Sciatic nerve (tissue), 2 donors: ENCODE results near the gene KLHL3. TPM values are rescaled to one million over a fixed set of nuclear protein-coding genes. Genes with fewer than 3 reads are reported as not detected.
A peak's percentile ranks its signal among the peaks of the same experiment; 100 is the strongest.

Experiments used
- ATAC-seq: fragments of 200-7000 bp; cut with Tn5 transposase; one replicate; pipeline ENCODE4 v1.9.1; 2020; ENCODE audit warnings: mild to moderate bottlenecking, moderate library complexity
- DNase-seq: peaks from one replicate; pipeline ENCODE4 v3.0.0-alpha.2; 2020; ENCODE audit warnings: low spot score
- intact Hi-C: fragments of 100-400 bp; cut with DNase I; formaldehyde crosslinking; loops from one replicate; pipeline ENCODE4 v1.14.2; 2022
- total RNA-seq: library from RNA; stranded (reverse); fragmentation: NEBNext Ultra II Directional; extraction: Animal tissue kit (Norgen Biotek cat#: 25700); gene quantifications from one replicate; pipeline ENCODE4 v1.2.1, GENCODE V29; 2021
- donor health status: DM: no; HTN: no; CAD: no.
- donor health status: DM: no; HTN: no; CAD: no.

The KLHL3 gene
- total RNA-seq, 1 donor from 2014 or later, result 32.8 TPM

DNA sequence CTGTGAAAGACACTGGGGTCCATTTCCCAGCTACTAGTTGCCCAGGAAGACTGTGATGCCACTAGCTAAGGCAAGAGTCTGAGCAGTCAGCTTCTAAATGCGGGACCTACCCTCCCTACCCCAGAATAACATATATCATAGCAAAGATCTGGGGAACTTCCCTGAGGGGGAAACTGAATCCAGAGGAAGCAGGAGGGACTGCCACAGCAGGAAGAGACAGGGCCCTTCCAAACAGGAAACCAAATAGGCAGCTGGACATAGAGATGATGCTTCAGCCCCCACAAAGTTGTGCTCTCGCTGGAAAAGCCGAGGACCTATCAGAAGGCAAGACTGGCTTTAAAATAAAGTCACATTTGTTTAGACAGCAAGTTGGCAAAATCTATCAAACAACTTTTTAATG, 51.1 kb downstream of the KLHL3 start:
- no peak for DNase-seq
- ATAC-seq, result no peak
- intact Hi-C loops, result no loop called here

DNA sequence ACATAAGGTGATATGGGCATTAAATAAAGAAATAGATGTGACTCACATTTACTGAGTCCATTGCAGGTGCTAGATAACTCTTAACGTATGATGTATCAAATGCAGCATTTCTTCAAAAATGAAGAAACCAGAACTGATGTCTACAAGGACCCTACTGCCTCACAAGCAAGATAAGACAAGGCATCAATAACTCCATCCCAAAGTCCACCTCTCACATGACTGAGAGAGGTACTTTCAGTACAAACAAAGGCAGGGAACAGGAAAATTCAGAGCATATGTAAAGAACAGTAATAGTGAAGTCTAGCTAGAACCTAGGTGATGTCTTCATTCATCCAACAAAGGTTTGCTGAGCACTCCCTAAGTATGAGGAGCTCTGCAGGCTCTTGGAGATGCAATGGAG, 54.7 kb downstream of the KLHL3 start:
- ATAC-seq, result no peak
- intact Hi-C loops, result no loop called here
- no peak for DNase-seq

DNA sequence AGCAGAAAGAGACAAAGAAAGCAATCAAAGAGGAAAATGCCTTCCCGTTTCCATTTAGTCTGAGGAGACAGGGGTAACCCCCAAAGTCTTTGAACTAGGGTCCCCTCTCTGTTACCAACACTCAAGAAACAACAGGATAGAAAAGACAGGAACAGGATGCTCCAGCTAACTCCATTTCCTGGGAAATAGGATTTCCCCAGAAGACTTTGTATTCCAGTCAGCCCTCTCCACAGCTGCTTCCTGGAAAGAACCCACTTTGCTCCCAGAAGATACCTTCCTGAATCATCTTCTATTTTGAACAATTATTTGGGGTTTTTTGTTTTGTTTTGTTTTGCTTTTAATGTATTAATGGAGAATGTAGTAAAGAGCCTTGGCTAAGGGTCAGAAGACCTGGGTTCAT, 56.0 kb downstream of the KLHL3 start:
- DNase-seq, result no peak
- intact Hi-C loops, result no loop called here
- no peak for ATAC-seq

DNA sequence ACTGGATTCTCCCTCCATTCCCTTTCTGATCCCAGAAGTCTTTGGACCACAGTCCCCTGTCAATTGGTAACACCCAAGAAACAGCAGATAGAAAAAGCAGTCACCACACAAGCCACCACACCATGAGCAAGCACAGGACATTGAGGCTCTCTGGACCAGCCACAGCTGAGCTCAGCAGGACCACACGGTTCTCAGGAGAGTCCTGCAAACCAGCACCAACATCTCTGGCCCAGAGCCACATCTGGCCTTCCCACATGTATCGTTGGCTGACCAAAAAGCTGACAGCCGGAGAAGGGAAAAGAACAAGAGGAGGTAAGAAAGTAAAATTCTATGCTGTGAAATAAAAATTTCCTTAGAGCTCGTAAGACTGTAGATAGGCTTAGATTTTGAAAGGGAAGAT, 56.7 kb downstream of the KLHL3 start:
- intact Hi-C loops, result no loop called here
- DNase-seq (no peak), ATAC-seq (no peak)

DNA sequence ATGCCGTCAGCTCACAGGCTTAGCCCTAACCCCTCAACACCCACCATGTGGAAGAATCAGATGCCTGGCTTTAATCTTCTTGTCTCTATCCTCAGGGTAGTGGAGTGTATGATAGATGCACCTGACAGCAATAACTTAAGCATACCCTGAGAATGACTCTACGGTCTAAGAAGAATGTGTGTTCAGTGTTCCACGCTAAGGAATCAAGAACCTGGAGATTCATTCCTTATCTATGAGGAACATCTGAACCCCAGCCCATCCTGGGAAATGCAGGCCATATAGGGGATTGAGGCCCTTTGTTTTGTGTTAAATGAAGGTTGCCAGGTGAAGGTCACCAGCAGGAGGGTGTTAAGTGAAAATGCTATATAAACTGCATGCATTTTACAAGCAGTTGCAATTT, 63.0 kb downstream of the KLHL3 start:
- DNase-seq, result no peak
- intact Hi-C loops, result no loop called here
- ATAC-seq, result no peak

DNA sequence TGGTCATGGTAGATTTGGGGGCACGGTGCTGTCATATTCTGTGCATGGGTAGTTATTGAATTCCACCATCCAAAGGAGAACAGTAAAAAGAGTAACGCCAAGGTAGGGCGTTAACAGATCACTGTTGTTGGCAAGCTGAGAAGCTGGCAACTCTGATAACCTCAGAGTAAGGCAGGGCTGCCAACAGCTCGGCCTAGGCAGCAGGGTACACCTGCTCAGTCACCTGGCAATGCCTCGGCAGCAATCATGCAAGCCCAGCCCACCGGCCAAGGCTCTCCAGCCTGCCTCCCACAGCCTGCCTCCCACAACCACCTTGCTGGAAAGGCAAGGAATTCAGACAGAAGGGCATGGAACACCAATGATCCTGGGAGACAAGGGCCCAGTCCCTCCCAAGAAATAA, 63.9 kb downstream of the KLHL3 start:
- DNase-seq (no peak), ATAC-seq (no peak)
- intact Hi-C loops, result no loop called here

DNA sequence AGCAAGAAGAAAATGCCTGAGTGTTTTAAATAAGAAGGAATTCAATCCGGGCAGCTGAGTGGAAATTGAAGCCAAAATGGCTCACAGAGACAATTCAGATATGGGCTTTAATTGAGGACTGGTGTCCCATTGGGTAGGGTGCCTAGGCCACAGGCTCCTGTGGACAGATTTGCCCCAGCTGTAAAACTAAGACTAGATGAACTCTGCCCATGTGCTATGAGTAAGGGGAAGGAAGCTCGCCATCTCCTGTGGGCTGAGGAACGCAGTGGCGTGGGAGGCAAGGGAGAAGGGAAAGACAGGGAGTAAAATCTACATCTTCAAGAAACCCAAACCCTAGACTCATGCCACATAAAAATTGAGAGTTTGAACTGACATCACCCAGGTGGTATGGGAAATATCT, 66.1 kb downstream of the KLHL3 start:
- ATAC-seq (no peak), DNase-seq (no peak)
- intact Hi-C loops, result no loop called here

DNA sequence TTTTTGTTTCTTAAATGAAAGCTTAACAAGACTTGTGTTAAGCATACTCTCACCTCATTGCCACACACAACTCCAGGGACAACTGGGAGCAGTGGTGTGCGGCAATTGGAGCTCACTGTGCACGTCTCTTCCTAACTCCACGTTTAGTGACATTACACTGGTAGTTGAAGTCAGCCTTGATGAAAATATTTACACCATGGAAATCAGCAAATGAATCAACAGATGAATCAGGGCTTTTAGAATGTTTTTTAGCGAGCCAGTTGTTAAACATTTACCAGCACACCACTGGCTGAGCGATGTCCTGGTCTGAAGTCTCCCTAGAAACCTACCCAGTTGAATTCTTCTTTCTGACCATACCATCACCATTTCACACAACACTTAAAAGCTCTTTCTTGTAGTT, 67.3 kb downstream of the KLHL3 start:
- intact Hi-C loops, result no loop called here
- DNase-seq (no peak), ATAC-seq (no peak)

DNA sequence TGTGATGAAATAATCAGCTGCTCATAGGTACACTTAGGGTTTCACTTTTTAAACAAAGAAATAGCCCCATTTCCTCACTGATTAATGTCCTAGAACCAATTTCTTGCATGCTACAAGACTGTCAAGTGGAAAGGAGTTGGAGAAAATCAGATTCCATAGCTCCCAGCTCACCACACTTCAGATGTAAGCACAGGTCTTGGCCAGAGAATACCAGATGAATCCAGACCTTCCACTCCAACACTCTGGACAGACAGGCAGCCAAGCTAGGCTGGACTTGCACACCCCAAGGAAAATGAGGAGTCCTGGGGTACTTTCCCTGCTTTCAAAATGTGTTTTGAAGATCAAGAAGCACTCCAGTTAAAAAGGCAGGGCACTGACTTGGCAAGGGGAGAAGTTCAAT, 68.5 kb downstream of the KLHL3 start:
- no peak for DNase-seq
- intact Hi-C loops, result no loop called here
- peak; percentile 22 for ATAC-seq

DNA sequence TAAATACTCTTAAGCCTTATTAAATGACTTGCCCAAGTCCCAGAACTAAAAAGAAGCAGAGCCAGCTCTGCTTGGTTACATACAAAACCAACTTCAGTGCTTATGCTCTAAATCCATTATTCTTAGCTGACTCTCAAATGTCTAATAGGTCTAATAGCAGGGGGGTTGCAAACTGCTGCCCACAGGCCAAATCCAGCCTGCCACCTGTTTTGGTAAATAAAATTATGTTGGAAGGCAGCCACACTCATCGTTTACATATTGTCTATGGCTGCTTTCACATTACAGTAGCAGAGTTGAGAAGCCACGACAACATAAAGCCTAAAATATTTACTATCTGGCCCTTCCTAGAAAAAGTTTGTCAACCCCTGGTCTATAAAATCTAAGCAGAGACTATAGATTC, 69.0 kb downstream of the KLHL3 start:
- intact Hi-C loops, result no loop called here
- DNase-seq (no peak), ATAC-seq (peak; percentile 20)

DNA sequence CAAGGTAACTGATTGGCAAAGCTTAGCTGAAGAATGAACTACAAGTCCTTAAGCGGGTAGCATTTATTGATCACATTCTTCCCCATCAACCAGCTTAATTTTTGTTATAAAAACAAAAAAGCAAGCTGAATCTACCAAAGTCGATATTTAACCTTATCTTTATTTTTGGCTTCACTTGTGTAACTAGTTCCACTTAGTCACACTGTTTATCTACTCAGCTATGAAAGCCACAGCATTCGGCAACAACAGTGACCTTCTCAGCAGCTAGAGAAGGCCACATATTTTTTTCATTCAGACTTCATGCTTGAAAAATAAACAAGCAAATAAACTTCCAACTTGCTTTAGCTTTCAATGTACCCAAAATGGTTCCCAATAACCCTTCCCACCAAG, 69.4 kb downstream of the KLHL3 start:
- DNase-seq (no peak), ATAC-seq (peak; percentile 55)
- intact Hi-C loops, result no loop called here

DNA sequence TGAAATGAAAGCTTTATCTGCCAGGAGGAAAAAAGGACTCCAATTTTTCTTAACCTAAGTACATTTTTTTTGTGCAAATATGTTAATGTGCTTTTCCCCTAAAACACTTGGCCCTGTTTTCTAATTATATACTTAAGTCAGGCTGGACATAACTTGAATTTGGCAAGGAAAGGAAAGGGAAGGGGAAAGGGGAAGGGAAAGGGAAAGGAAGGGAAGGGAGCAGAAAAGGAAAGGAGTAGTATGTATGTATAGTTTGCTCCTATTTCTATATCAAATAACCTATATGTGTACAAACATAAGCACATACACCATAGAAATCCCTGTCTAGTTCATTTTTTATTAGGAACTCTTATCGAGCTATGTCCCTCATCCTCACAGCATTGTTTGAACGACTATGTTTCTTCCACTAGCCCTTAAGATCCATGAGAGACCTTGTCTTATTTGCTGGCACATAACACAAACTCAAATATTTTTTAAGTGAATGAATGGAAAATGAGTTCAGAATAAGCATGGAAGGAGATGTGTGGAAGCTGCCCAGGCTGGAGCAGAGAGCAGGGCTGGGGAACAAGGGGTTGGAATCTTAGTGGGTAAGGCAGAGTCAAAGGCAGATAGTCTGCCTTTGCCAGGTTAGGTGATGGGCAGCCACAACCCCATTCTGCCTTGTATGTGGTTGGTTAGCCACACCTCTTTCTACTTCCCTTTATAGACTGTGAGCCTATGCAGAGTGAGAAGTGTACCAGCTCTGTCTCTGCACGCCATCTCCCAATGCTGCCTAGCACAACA, 70.0 kb downstream of the KLHL3 start:
- no peak for DNase-seq
- intact Hi-C loops, result no loop called here
- peak; percentile 58 for ATAC-seq

DNA sequence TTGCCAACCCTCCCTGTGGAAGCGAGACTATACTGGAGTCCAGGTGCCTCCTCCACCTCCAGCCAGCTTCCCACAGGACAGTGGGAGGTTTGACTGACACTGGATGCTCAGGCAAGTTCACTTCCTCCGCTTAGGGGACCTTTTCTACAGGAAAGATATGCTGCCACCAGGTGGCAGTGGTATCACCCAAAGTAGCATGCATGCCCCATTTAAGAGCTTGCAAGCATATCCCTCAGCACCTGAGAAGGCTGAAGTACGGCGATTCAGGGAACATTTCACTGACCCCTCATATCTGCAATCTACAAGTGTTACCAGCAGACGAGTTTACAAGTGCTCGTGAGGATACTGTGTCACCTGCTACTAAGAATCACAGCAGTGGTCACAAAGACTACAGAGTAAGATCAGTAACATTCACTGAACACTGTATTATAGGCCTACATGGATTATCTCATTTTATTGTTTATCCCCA, 75.5 kb downstream of the KLHL3 start:
- ATAC-seq (peak; percentile 87), DNase-seq (peak; percentile 80)
- intact Hi-C loops, result no loop called here

DNA sequence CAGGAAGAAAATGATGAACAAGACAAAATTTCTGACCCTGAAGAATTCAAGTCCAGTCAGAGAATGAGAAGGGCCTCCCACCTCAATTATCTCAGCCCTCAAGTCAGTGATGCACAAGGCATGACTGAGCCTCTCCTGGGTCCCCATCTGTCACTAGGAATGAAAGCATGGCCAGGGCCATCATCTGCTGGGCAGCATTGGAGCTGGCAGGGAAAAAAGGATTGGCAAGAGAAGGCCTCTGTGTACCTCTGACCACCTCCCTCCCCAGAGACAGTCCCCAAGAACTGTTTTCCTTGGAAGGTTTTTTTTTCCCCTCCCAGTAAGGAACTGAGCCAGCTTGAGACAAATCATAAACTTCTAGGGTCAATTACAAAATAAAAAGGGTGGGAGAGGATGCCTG, 76.7 kb downstream of the KLHL3 start:
- ATAC-seq (peak; percentile 26), DNase-seq (no peak)
- intact Hi-C loops, result loop anchor here (5.0 kb wide), 1 partner anchor 83 kb away; no protein-coding TSS in a partner anchor

DNA sequence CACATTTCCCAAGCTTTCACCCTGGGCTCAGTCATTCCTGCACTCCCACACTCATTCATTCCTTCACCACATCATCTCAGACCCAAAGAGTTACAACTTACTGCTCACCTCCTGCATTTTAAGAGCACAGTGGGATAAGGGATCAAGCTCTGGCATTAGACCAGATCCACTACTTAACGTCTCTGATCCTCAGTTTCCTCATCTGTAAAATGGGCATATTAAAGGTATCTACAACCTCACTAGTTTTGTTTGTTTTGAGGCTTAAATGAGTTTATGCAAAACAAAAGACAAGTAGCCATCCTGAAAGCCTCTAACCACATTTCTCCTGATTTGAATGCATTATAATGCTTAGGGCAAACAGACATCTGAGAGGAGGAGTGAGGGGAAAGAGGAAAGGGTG, 77.6 kb downstream of the KLHL3 start:
- intact Hi-C loops, result loop anchor here (5.0 kb wide), 1 partner anchor 84 kb away; no protein-coding TSS in a partner anchor
- no peak for DNase-seq

DNA sequence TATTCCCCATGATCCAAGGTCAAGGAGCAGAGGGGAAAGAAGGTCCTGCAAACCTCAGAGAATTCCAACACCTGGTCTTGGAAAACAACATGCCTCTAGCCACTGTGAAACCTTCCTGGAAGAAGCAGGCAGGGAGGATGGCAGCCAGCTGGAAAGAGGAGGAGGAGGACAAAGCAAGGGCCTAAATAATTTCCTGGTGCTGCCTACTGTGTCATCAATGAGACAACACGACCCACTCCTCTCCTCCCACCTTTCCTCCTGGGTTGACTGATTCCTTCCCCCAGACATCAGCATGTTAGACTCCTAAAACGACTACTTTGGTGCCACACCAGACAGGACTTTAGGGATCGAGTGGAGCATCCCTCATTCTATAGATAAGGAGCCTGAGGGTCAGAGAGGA, 78.8 kb downstream of the KLHL3 start:
- DNase-seq (no peak), ATAC-seq (no peak)
- intact Hi-C loops, result loop anchor here (5.0 kb wide), 1 partner anchor 85 kb away; no protein-coding TSS in a partner anchor

More for the DNA sequence above, 77.6 kb downstream of the KLHL3 start:
- no peak for ATAC-seq

DNA sequence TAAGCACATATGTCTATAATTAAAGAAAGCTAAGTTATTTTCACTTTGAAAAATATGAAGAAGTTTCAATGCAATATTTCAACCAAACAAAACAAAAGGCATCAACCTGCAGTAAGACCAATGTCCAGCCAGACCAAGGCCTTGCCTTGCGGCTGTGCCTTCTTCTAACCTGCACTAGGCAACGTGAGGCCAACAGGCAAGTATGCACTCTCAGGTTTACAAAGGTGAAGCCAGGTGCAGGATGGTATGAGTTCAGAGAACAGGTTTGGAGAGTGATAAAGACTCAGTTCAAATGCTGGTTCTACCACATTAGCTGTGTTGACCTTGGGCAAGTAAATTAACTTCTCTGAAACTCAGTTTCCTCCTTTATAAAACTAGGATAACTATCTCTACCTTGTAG, 79.3 kb downstream of the KLHL3 start:
- intact Hi-C loops, result loop anchor here (5.0 kb wide), 1 partner anchor 86 kb away; no protein-coding TSS in a partner anchor
- ATAC-seq (no peak), DNase-seq (no peak)

DNA sequence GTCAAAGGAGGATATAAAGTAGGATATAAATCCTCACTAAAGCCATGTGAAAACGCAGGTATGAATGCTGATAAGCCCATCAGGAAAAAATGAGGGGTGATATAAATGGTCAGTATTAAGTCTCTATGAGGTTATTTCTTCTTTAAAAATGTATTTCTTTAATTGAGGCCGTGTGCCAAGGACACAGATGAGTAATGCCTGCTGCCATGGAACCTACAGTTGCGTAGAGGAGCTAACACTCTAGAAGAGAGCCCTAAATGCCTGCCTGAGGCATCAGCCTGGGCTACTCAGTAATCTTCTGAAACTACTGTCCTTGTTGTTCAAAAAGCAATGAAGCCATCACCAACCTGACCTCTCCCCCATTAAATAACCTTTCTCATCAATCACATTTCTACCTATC, 84.9 kb downstream of the KLHL3 start:
- intact Hi-C loops, result no loop called here
- DNase-seq (no peak), ATAC-seq (no peak)

DNA sequence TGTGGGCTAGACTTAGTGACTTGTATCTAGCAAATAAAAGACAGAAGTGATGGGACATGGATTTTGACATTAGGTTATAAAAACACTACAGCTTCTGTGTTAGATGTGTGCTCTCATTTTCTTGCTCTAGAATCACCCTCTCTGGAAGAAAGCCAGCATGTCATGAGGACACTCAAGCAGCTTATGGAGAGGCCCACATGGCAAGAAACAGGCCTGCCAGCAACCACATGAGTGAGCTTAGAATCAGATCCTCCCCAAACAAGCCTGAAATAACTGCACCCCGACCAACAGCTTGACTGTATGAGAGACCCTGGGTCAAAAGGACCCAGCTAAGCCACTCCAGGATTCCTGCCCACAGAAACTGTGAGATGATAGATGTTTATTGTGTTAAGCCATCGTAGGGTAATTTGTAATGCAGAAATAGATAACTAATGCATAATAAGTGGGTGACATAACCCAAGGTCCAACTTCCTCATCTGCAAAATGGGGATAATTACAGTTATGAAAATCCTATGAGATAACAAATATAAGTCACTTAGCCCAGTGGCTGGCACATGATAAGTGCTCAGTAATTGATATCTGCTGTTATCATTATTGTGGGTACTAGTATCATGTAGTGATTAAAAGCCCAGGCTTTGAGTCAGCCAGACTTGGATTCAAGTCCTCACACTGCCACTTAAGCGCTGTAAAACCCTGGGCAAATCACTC, 86.5 kb downstream of the KLHL3 start:
- no peak for DNase-seq
- ATAC-seq, result no peak

DNA sequence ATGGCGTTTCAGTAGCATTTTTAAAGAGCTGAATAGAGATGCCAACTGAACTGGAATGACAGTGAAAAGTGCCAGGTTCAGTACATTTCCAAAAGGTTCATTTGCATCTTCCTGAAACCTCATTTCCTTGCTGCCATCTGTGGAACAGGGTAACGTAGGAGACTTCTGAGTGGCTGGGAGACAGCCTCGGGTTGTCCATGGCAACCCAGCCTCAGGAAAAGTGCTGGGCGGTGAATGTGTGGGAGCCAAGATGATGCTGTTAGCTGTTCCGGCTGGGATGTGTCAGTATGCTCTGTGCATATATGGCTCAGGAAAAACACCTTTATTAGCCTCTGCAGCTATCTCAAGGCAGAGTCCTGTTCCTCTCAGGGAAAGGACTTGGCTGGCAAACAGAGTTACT, 87.5 kb downstream of the KLHL3 start:
- ATAC-seq, result no peak
- intact Hi-C loops, result no loop called here
- DNase-seq, result no peak

More for the DNA sequence above, 86.5 kb downstream of the KLHL3 start:
- intact Hi-C loops, result no loop called here
